Mammary epithelial cell (primary cell): Measurements from ENCODE around the gene TTI1.

ENCODE experiments used
- EZH2 ChIP-seq: IDR thresholded peaks from 2 replicates; pipeline ENCODE4 v1.6.1; 2012; ENCODE audit warnings: low read length, inconsistent platforms, borderline replicate concordance
- TF ChIP-seq, protein P1 (sequence below), 2 donors: IDR thresholded peaks in 1 of 2; conservative IDR thresholded peaks in 1 of 2; 2 replicates each; pipeline ENCODE4 v1.5.1; 2011 to 2012; ENCODE audit warnings: inconsistent platforms in 2 of 2, low read length in 2 of 2, mild to moderate bottlenecking in 2 of 2, control low read depth in 1 of 2, low read depth in 1 of 2; ENCODE audit not compliant: insufficient read depth in 1 of 2; ENCODE audit errors: extremely low read depth in 1 of 2

DNA sequence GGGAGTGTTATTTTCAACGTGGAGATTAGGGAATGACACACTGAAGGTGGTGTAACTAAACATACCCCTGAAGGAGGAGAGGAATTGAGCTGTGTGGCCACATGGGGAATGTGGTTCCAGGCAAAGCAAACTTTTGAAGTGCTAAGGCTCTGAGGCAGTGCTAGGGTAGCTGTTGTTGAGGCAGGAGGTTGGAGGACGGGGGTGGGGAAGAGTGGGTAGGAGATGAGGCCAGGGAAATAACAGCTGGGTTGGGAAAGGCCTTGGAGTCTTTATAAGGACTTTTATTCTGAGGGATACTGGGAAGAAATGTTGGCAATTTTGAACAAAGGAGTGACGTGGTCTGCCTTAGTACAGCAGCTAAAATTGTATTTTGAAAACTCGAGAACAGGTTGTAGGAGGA is 13.3 kb upstream of the TTI1 start:
- TF ChIP-seq, protein P1, sequence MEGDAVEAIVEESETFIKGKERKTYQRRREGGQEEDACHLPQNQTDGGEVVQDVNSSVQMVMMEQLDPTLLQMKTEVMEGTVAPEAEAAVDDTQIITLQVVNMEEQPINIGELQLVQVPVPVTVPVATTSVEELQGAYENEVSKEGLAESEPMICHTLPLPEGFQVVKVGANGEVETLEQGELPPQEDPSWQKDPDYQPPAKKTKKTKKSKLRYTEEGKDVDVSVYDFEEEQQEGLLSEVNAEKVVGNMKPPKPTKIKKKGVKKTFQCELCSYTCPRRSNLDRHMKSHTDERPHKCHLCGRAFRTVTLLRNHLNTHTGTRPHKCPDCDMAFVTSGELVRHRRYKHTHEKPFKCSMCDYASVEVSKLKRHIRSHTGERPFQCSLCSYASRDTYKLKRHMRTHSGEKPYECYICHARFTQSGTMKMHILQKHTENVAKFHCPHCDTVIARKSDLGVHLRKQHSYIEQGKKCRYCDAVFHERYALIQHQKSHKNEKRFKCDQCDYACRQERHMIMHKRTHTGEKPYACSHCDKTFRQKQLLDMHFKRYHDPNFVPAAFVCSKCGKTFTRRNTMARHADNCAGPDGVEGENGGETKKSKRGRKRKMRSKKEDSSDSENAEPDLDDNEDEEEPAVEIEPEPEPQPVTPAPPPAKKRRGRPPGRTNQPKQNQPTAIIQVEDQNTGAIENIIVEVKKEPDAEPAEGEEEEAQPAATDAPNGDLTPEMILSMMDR (conservative IDR thresholded peaks at IDR 0.05 in 1 of 2, IDR thresholded peaks at IDR 0.05 in 1 of 2; ENCODE audit: extremely low read depth in 1 of 2, insufficient read depth in 1 of 2, low read depth in 1 of 2, low read length in 2 of 2): no peak
- no peak for TF ChIP-seq EZH2
